SKM-1 treated with dmso at 0.1 percent for 144 hours (cell line): ENCODE data around the gene CPNE5.

Experiments used
- DNase-seq: peaks from one replicate; lab custom pipeline; 2025; ENCODE audit not compliant: unreplicated experiment; lab: John Stamatoyannopoulos, UW

Gene CPNE5

DNA sequence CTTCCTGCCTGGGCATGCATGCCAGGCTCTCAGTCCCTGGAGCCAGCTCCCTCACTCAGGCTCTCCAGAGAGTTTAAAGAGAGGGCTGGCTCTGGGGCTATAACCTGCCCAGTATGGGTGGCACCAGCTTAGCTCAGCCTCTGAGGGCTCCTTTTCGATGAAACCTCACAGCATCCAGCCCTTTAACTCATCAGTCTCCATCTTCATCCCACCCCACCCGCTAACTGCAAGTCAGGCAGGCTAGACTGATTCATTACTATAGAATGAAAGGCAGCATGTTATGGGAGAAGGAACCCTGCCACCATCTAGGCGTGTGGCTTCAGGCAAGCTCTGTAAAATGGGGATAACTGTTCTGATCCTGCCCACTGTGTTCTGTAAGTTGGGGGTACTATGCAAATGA lies 88.2 kb downstream of the CPNE5 start:
- no peak for DNase-seq

GRCh38 chr6:36749829-36750489 lies 89.3 kb downstream of the CPNE5 start:
- no peak for DNase-seq

GRCh38 chr6:36746251-36746650 lies 93.0 kb downstream of the CPNE5 start:
- no peak for DNase-seq

DNA sequence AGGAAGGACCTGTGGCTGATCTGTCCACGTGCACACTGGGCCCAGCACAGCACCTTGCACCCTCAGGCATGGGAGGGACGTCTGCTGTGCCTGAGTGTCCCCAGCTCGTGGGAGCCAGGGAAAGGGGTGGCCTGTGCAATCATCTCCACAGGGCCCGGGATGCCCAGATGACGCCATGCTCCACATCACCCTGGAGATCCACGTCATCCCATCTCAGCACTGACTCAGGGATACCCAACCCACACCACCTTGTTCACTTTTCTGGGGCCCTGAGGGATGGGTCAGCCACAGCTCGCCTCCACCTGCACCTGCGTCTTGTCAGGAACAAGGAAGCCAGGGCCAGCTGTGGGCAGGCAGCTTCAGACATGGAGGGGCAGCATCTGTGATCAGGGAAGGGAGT lies 93.4 kb downstream of the CPNE5 start:
- DNase-seq, result no peak

DNA sequence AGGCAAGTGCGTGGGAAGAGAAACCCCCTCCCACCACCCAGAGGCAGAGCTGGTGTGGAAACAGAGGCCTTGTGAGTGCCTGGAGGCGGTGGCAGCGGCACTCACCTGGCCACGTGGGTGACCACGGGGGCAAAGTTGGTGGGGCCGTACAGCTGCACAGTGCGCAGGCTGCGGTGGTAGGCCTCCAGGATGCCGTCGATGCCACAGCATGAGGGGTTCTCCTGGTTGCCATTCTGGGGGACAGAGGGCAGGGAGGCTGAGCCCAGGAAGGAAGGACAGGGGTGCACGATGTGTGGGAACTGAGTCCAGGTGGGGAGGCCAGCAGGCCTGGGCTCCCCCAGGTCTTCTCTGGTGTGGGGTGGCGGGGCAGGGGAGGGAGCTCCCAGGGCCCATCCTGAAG lies 94.0 kb downstream of the CPNE5 start:
- DNase-seq, result no peak

DNA sequence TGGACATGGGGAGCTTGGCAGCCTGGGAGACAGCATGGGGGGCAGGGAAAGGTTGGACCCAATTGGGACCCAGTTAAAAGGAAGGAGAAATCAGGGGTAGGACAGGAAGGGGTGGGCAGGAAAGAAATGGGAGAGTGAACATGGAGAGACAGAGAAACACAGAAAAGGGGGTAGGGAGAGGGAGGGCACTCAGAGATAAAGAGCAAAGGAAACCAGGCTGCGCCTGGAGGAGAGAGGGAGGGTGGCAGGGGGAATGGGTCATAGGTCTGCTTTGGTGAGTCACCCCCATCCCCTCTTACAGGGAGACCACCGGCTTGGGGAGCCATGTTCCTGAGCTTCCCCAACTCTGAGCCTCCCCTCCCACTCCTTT lies 95.0 kb downstream of the CPNE5 start:
- no peak for DNase-seq

- DNase-seq, result no peak
Measured at GRCh38 chr6:36743538-36744303, 95.5 kb downstream of the CPNE5 start.

- DNase-seq, result no peak
Measured at GRCh38 chr6:36743032-36743431, 96.2 kb downstream of the CPNE5 start.

- DNase-seq, result no peak
Measured at GRCh38 chr6:36742146-36742545, 97.1 kb downstream of the CPNE5 start.

DNA sequence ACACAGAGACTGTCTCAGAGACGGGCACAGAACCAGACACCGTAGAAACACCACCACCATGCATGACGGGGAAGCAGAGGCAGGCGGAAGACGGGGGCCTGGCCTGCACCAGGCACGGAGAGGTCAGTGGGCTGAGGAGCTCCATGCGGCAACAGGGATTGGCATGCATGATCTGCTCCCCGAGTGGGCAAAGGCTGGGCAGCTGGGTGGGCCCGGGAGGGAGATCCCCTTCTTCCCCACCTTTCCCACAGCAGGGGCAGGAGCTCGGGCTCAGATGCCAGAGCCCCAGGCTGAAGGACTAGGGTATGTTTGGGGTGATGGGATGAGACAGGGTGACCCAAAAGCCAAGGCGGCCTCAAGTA lies 98.4 kb downstream of the CPNE5 start:
- DNase-seq, result no peak

DNA sequence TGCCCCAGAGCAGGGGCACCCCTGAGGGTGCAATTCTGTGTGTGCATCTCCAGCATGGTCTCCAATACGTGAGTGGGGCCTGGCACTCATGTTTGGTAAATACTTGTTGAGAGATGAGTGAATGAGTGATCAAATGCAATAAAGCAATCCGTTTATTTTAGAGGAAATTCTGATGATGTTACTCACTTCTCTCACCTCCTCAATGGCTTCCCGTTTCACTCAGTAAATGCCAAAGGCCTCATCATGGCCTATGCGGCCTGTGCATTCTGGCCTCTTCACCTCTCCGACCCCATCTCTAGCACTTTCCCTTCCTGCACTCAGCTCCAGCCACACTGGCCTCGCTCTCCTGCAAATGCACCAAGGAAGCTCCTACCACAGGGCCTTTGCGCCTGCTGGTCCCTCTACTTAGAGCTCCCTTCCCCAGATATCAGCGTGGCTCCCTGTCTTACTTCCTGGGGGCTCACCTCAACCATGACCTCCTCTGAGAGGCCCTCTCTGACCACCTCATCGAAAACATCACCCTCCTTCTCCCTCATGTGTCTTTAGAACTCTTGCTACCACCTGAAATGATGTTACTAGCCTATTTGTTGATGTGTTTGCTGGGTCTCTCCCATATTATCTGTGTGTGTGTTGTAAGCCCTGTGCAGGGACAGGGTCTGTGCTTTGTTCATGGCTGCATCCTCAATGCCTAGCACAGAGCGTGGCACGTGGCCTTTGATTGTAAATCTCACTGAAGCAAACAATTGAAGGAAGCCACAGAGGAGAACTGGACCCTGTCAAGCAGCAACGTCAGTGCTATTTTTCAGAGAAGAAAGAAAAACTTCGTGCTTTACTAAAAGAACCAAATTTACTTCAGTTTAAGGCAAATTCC lies 99.1 kb downstream of the CPNE5 start:
- no peak for DNase-seq

DNA sequence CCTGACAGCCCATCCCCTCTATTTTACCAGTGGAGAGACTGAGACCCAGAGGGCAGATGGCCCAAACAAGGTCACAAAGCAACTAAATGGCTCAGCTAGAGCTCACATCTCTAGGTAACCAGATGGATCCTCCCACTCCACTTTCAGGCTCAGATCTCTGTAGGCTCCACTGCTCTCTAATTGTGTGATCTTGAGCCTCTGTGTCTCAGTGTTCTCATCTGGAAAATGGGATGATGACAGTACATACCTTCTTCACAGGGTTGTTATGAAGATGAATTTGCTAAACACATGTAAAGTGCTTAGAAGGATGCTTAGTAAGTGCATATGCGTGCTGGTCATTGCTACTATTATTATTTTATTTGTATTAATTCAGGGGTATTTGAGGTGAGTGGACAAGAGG lies 101.1 kb downstream of the CPNE5 start:
- DNase-seq, result no peak

DNA sequence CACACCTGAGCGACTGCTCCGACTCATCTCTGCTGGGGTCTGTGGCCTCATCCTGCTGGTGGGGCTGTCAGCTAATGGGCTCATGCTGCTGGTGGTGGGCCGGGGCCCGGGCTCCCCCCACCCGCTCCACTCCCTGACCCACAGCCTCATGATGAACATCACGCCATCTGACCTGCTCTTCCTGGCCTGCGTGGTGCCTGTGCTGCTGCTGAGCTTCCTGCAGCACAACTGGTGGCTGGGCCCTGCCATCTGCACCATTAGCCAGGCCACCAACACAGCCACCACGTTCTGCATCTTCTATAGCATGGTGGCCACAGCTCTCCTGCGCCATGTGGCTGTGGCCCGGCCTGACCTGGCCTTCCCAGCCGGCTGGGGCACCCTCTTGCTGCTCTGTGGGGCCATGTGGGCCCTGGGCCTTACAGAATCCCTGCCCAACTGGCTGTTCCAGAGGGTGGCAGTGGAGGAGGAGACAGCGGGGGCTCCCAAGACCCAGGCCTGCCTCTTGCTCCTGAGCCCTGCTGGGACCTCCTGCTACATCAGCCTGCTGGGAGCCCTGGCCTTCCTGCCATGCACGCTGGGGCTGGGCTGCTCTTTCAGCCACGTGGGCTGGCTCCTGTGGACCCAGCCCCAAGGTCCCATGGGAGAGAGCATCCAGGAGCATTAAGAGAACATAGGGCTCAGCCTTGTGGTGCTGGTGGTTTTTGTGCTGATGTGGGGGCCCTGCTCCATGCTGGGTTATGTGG lies 102.0 kb downstream of the CPNE5 start:
- DNase-seq, result no peak

DNA sequence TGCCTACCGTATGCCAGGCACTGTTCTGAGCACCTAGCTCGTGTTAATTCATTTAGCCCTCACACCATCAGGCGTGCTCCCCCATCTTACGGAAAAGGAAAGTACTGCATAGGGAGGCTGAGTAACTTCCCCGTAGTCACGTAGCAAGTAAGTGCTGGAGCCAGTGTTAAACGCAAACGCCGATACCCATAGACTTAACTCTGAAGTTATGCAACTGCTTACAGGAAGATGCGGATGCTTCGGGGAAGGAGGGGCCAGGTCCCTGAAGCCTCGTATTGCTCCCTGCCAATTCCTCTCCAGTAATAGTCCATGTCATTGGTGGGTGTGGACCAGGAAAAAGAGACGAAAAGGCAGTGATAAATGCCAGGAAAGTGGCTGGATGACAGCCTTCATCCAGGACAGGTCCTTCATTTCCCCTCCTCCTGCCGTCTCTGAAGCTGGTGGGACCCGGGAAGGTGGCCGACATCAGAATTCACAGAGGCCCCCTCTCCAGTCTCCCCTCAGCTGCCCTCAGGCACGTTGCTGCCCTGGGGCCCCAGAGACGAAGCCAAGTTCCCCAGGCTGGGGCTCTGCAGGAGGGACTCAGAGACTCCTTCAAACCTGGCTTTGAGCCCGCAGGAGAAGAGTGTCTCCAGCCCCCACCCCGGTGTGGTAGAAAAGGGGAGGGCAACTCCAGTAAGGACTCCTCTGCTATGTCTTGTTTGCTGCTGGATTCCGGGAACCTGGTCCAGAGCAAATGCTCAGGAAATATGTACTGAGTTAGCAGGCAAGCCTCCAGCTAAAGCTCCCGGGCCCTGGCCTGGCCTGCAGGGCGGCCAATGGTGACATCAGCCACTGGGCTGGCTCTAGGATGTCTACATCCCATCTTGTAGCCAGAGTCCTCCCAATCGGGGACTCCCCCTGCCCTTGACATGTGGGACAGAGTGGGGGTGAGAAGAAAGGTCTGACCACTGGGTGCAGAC lies 103.9 kb downstream of the CPNE5 start:
- peak; percentile 90 for DNase-seq

DNA sequence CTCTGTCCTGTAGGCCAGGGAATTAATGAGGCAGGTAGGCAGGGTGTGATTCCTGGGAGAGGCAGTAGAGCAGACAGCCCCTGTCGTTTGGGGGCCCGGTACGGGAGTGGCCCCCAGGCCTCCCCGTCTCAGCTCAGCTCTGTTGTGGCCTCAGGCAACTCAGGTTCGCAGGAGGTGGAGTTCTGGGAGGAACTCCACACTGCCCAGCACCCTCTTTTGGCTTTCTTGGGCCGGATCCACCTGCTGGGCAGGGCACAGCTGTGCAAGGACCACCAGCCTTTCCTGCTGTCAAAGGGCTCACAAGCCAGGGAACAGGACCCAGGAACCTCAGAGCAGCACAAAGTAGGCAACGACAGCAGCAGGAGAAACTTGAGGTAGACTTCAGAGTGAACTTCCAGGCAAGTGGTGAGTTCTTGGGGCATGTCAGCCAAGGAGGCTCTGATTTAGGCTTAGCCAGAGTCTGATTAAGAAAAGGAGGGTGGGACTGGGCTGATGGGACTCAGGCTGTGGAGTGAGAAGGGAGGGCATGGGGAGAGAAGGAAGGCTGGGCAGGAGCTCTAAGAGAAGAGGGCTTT lies 104.7 kb downstream of the CPNE5 start:
- no peak for DNase-seq

DNA sequence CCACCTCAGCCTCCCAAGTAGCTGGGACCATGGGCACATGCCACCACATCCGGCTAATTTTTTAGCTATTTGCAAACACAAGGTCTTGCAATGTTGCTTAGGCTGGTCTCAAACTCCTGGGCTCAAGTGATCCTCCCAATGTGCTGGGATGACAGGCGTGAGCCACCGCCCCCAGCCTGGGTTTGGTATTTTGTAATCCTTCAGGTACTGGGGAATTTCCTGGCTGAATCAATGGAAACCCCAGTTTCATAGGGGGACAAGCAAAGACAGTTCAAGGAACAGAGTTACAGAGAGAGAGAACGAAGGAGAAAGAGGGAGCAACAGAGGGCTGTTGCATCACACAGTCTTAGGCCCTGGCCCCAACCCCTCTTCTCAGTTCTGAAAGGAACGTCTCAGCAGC lies 105.9 kb downstream of the CPNE5 start:
- DNase-seq, result no peak

GRCh38 chr6:36731622-36732310 lies 107.5 kb downstream of the CPNE5 start:
- no peak for DNase-seq

DNA sequence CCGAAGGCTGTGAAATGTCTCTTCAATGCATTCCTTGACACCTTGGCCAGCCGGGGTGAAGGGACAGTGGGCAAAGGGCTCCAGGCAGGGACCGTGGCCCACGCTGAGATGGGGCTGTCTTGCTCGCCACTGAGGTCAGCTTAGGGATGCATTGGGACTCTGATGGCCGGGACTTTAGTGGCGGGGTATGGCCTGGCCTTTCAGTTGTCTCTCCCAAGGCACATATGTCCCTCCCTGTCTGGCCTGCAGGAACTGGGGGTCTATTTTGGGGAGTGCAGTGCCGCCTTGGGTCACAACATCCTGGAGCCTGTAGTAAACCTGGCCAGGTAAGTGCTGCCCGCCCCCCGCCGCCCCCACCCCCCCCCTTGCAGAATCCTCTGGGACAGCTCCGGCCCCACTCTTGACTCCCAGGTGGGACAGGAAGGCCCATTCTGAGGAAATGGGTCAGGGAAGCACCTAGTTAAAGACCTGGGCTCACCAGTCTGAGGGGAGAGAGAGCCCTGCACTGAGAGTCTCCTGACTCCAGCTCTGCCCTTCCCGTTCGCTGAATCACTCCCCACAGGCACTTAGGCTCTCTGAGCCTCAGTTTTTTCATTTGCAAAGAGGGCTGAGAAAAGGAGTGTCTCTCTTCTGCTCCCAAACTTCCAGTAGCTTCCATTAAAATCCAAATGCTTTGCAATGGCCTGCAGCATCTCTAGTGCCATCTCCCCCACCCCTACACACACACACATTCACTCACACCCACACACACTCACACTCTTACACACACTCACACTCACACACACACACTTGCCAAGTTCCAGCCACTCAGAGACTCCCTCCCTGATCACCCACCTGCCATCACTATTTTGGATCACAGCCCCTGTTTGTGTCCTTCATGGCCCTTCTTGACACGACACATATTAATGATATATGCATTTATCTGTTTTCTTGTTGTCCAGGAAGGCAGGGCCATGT lies 108.5 kb downstream of the CPNE5 start:
- no peak for DNase-seq
